22Rv1 (cell line): ENCODE data around the gene SIN3B.

Source experiments
- CTCF ChIP-seq: fragments of 450-650 bp; IDR thresholded peaks from 2 replicates; pipeline ENCODE4 v1.5.1; 2017; ENCODE audit warnings: mild to moderate bottlenecking
- ZFX ChIP-seq: fragments of 450-650 bp; IDR thresholded peaks from 2 replicates; pipeline ENCODE4 v1.6.1; 2017; ENCODE audit warnings: antibody characterized with exemption, borderline replicate concordance

GRCh38 chr19:16851031-16851712 is 22.0 kb downstream of the SIN3B start:
- no peak for TF ChIP-seq CTCF
- no peak for TF ChIP-seq ZFX
